Measurements from ENCODE around the gene TRH. TPM values are rescaled to one million over a fixed set of nuclear protein-coding genes. Genes with fewer than 3 reads are reported as not detected.

TRH gene
- total and polyA plus RNA-seq, 2 donors (not counting 3 experiments of a cell fraction or from before 2014, with no cell fraction given) = not detected

DNA sequence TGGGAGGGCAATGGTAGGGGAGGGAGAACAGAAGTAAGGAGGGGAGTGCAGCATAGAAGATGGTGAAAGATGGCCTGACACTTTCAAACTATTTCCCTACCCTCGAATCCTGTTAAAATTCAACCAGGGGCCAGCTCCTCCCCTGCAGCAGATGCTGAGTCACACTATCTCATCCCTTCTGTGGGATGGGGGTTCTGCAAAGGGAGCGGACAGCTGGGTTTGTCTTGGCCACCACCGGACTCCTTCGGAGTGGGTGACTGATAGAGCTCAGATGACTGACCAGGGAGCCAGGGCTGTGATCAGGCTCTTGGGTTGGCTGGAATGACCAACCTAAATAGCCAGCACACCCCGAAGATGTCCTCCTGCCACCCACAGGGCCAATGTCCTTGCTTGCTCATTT is 47.4 kb upstream of the TRH start:
- H3K4me1 ChIP-seq (ENCODE audit: control insufficient read depth, extremely low read depth, insufficient read depth, low read length) = no peaks in the 10 kb centered on the region
- H3K4me3 ChIP-seq (replicated peaks in 1 of 3; ENCODE audit: insufficient read depth in 1 of 3, low read depth in 1 of 3, low read length in 3 of 3) = no peak overlapping the region
- no peaks in the 10 kb centered on the region for H3K36me3 ChIP-seq (ENCODE audit: control insufficient read depth in 2 of 2, extremely low read depth in 1 of 2, insufficient read depth in 2 of 2, low read length in 2 of 2)
- no peak for DNase-seq (ENCODE audit: low read depth, low spot score)
- peaks cover 4 to 15% of the 10 kb centered on the region in 2 experiments for H3K27me3 ChIP-seq (ENCODE audit: control insufficient read depth in 2 of 2, insufficient read depth in 2 of 2, low read length in 2 of 2)
- H3K9ac ChIP-seq (replicated peaks; ENCODE audit: extremely low read depth, insufficient read depth, low read length) = no peak overlapping the region
- no peaks in the 10 kb centered on the region for H4K20me1 ChIP-seq (replicated peaks; ENCODE audit: control insufficient read depth, extremely low read depth, insufficient read depth, low read length)
- TF ChIP-seq MYC (IDR thresholded peaks at IDR 0.05; ENCODE audit: low read depth, low read length) = no peak
- TF ChIP-seq POLR2AphosphoS5 (IDR thresholded peaks at IDR 0.05; ENCODE audit: insufficient read depth, low read depth, low read length) = no peak
- no peak for TF ChIP-seq EZH2 (IDR thresholded peaks at IDR 0.05; ENCODE audit: borderline replicate concordance, low read depth, low read length, severe bottlenecking)
- TF ChIP-seq MAX (IDR thresholded peaks at IDR 0.05; ENCODE audit: insufficient read depth, insufficient read length) = no peak
- no peak for TF ChIP-seq POLR2A (IDR thresholded peaks at IDR 0.05; ENCODE audit: low read depth, low read length)
- no peak for TF ChIP-seq GATA2 (IDR thresholded peaks at IDR 0.05; ENCODE audit: insufficient read depth, insufficient read length, low read depth, low read length)
- no peak for TF ChIP-seq FOS (IDR thresholded peaks at IDR 0.05; ENCODE audit: borderline replicate concordance, insufficient read depth, low read length)
- no peak for TF ChIP-seq JUN (IDR thresholded peaks at IDR 0.05; ENCODE audit: borderline replicate concordance, insufficient read depth, insufficient read length, low read depth)
- no peak for TF ChIP-seq CTCF (IDR thresholded peaks at IDR 0.05; ENCODE audit: extremely low read depth in 1 of 2, insufficient read depth in 1 of 2, low read depth in 1 of 2, low read length in 2 of 2)
- no peaks in the 10 kb centered on the region for H3K79me2 ChIP-seq (ENCODE audit: control insufficient read depth, insufficient read depth, low read length)
- ChIA-PET POLR2A (no interaction called here), CTCF (interaction anchor here (1.0 to 1.5 kb wide), 3 partner anchors 15 to 95 kb away, joined by 3 read pairs; no protein-coding TSS in a partner anchor)
- H3K27ac ChIP-seq (ENCODE audit: insufficient read depth, low read depth, low read length) = no peak overlapping the region
- dilution Hi-C loops (cut with MboI; ENCODE audit: extremely low pct_ligation_motif_present, low sequenced_read_pairs) = no loop called here
- no peak for FAIRE-seq
- H3K9me1 ChIP-seq (replicated peaks; ENCODE audit: control insufficient read depth, extremely low read depth, insufficient read depth, low read length) = no peaks in the 10 kb centered on the region
- no peak overlapping the region for H3K4me2 ChIP-seq (ENCODE audit: insufficient read depth, low read length)
- H3K9me3 ChIP-seq (replicated peaks; ENCODE audit: control insufficient read depth, insufficient read depth, low read length) = peaks cover 1% of the 10 kb centered on the region
- no peak overlapping the region for H2AFZ ChIP-seq (ENCODE audit: low read depth, low read length)
- BruUV-seq (replicated peaks) = no TSS peak
- intact Hi-C loops (cut with micrococcal nuclease) = no loop called here

Data from endothelial cell of umbilical vein (primary cell).